Astrocyte of the hippocampus (primary cell): ENCODE data around the gene NUDT9.
A peak's percentile ranks its signal among the peaks of the same experiment; 100 is the strongest.
"Not testable (repeated sequence)": the region's sequence is repeated elsewhere in the genome, so short reads cannot be mapped to it uniquely, and the experiment has no call there.

ENCODE experiments used
- DNase-seq: peaks from one replicate; pipeline ENCODE4 v3.0.0; 2011; ENCODE audit warnings: low read depth, low spot score

The NUDT9 gene

DNA sequence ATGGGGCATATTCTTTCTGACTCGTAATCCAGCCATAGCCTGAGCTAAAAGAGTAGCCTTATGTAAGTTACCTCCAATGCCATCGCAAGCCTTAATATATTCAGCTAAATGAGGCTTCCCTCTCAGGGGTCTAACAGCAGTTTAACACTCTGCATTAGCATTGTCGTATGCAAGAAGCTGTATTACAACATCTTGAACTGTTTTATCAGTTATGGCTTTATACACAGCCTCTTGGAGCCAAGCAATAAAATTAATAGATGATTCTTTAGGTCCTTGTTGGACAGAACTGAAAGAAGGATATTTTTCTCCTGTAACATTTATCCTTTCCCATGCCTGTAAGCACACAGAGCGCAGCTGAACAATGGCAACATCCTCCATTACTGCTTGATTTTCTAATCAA lies 15.5 kb upstream of the NUDT9 start:
- not testable (repeated sequence) for DNase-seq

DNA sequence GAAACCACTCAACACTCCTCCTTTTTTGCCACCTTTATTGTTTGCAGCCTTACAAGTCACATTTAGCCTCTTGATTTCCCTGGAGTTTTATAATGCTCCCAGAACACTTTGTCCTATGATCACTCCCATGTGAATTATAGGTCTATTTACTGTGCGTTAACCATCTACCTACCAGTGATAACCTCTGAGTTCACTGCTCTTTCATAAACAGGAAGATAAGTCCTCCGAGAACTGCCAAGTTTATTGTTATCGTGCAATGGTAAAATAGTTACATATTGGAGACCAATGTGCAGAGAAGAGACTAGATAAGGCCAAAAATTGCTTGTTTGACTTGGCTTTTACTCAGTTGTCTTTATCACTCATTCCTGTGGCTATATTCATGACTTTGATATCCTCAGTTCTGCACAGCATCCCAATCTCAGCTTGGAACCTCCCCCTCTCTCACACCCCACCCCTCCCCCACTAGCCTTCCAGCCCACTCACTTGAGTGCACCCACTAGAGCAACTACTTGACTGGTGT lies 12.9 kb upstream of the NUDT9 start:
- no peak for DNase-seq

DNA sequence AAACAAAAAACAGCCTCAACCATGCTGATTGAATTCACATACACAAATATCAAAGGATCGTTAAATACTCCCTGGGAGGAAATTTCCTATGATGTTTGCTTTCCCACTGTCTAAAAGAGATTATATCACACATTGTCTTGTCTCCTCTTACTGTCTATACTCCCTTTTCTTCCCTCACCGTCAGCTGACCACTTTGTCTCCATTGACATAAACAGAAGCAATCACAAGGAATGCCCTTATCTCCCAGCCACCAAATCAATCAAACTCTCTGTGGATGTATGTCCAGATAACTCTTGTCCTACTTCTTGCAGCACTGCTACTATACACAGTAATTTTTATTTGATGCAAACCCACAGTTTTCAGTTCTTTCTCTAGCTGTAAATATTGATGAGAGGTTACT lies 12.2 kb upstream of the NUDT9 start:
- no peak for DNase-seq

DNA sequence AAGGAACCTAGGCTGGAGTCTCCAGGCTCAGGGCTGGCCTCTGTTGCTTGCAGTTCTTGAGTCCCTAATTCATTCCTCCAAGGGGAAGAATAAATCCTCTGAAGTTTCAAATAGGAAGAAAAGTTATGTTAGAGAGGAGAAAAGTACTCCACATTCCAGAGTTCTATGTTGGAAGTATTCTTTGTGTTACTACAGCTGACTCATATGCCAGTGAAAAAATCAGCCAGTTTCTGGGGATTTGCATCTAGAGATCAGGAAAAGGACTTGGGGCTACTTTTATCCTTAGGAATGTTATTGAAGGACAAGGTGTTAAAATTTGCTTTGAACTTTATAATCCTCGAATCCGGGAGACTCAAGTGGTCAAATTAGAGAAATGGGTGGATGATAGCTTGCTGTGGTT lies 11.7 kb upstream of the NUDT9 start:
- DNase-seq, result peak; percentile 51

DNA sequence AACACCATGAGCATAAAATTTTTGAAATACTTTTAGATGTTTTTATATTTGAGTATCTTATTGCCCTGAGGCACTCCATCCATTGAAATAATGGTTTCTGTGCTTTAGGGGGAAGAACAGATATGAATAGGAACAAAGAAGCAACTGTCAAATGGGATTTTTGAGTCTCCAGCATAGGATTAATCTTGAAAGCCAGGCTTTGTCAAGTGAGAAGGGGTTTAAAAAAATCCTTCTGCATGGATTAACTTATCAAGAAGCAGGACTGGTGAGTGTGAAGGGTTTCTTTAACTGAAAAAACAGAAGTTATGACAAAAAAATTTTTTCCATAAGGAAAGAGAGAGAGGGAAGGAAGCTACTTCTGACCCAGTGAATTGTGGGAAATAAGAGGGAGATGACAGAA lies 7.6 kb upstream of the NUDT9 start:
- no peak for DNase-seq

DNA sequence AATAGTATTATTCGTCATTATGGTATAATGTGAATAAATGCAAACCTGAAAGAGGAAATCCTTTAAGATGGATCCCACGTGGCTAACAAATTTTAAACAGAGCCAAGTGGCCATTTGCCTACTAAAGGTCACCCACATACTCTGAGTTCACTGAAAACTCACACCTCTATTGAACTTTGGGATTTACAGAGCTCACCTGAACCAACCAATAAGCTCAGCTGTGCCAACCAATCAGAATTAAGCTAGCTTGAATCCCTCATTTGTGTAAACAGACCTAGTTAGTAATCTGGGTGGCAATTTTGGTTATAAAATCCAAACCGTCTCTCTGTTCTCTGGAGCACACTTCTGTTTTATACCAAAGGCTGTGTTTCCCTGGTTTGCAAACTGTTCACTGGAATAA lies 5.4 kb upstream of the NUDT9 start:
- no peak for DNase-seq

DNA sequence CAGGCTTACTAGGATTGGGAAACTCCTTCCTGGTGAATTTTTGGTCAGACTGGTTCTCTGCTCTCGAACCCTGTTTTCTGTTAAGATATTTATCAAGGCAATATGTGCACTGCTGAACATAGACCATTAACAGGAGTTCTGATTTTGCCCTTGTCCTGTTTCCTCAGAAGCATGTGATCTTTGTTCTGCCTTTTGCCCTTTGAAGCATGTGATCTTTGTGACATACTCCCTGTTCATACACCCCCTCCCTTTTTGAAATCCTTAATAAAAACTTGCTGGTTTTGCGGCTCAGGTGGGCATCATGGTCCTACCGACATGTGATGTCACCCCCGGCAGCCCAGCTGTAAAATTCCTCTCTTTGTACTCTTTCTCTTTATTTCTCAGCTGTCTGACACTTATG lies 4.0 kb upstream of the NUDT9 start:
- not testable (repeated sequence) for DNase-seq

DNA sequence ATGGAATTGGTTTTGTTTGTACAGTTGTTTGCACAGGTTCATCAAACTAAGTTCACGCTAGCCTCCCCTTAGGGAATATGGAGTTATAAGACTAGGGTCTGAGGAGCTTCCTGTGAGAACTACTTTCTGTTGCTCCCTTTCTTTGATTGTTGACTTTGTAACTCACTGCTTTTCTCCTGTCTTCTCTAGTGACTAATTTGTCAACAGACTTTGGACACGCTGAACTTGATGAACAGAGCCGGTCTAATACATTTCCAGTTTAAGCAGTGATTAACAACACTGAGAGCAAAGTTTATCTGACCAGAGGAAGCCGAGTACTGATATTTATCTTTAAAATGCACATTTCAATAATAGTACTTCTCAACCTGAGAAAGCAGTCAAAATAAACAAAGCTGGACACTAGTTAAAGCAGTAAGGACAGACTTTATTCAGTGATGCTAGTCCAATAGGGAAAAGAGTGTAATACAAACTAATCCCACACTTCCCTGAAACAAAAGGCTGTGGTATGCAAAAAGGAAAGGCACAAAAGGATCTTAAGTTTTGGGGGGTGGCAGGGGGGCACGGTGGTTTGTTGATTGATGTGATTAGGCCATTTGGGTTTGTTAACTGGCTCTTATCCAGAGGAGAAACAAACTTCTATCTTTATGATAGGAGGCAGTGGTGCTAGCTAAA lies 2.7 kb upstream of the NUDT9 start:
- peak; percentile 12 for DNase-seq

DNA sequence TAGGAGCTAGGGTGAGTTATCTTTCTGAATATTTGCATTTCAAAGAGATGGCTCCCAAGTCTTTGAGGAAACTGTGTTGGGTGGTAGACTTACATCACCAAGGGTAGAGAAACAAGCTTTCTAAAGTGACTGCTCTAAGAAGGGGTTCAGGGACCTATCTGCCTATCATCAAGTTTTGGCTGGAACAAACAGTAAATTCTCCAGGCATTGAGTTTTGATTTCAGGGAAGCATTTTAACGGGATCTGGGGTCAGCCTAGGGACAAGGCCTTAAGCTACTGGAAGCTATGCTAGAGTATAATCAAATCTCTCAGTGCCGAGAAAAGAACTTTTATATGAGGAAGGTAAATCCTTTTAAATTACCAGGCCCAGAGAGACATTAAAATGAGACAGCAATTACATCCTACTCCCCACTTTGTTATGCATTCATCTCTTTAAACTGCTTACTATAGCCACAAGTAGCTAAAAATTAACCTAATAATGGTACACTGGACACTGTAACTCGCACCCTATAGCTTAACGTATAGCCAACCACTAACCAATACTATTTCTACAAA lies 2.0 kb upstream of the NUDT9 start:
- DNase-seq, result no peak

DNA sequence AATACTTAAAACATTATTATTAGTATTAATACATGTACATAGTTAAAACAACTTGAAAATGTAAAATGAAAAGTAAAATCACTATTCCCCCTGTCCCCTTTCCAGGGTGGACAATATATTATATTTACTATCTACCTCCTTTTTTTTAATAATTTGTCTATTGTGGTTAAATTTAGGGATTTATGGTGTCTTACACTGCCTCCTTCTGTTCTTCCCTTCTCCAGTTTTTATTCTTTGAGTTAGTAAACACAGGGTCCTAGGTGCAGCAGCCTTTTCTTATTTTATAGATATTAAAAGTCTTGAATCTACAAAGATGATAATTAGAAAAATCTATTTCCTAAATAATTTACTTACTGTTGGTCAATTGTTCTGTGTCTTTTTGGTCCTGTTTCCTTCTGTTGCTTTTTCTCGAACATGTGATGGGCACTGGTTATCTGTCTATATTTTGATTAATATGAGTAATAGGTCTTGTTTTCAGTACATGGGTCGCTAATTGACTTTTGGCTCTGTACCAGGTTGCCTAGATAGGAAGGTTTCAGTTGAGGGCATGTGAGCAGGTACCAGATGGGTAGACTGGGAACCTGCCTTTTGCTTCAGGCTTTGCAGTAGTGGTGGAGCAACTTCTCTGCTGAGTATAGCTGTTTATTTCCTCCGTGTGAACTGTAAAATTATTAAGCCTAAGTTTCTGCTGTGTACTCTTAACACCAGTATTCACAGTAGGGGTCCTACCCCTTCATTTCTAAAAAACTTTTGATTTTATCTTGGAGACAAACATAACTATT lies 1.1 kb downstream of the NUDT9 start:
- peak; percentile 25 for DNase-seq

DNA sequence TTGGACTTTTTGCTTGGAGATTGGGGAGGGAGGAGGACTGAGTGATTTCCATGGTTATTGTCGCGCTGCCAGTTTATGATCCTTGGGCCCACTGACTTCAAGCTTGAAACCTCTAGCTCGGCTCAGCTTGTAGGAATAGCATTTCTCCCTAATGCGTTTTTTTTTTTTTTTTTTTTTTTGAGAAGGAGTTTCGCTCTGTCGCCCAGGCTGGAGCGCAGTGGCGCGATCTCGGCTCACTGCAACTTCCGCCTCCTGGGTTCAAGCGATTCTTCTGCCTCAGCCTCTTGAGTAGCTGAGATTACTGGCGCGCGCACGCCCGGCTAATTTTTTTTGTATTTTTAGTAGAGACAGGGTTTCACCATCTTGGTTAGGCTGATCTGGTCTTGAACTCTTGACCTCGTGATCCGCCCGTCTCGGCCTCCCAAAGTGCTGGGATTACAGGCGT lies 1.7 kb downstream of the NUDT9 start:
- DNase-seq, result peak; percentile 18

DNA sequence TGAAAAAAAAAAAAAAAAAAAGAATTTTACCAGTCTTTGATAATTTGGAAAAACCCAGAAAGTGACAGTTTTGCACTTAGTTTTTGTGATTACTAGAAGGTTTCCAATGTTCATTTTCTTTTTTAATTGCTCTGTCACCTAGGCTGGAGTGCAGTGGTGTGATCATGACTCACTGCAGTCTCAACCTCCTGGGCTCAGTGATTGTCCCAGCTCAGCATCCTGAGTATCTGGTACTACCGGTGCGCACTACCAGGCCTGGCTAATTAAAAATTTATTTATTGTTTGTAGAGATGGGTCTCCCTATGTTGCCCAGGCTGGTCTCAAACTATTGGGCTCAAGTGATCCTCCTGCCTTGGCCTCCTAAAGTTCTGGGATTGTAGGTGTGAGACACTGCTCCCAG lies 3.3 kb downstream of the NUDT9 start:
- no peak for DNase-seq

DNA sequence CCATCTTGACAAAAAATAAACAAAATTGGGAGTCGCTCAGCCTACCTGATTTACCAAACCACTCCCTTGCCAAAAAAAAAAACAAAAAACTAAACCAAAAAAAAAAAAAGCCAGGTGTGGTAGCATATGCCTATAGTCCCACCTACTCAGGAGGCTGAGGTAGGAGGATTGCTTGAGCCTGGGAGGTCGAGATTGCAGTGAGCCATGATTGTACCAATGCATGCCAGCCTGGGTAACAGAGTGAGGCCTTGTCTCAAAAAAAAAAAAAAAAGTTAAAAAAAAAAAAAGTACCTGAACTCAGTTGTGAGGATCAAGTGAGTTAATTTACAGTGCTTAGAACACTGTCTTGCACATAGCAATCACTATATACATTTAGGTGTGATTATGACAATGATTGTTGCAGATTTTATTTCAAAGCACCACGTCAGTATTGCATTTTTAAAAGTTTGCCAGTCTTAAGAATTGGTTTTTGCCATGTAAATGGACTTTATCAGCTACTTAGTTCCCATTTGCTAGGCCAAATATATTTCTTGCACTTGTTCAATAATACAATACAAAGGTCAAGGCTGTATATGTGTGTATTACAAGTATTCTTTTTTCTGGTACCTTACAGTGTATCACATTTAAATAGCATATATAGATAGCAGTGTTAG lies 4.6 kb downstream of the NUDT9 start:
- no peak for DNase-seq

DNA sequence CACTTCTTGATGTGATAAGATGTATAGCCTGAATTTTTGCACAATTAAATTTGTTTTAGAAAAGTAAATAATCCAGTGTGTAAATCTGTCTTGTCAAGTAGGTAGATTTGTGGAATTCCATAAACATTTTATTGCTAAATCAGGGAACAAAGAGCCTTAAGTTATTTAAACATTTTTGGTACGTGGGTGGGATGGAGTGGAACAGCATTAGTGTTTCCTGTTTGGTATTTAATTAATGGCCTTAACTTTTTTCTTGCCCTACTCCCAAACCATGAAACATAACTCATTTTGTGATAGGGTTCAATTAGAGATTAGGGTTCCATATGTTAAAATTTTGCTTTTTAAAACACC lies 5.1 kb downstream of the NUDT9 start:
- no peak for DNase-seq

DNA sequence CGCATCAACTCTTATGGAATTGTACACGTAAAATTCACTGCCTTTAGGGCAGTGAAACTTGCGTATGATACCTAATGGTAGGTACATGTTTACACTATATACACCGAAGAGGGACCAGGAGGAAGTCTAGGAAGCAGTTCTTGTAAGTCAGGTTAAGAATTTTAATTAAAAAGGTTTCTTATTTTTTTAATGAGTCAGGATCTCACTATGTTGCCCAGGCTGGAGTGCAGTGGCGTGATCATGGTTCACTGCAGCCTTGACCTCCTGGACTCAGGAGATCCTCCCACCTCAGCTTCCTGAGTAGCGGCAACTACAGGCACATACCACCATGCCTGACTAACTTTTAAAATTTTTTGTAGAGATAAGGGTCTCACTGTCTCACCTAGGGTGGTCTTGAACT lies 6.6 kb downstream of the NUDT9 start:
- DNase-seq, result no peak

DNA sequence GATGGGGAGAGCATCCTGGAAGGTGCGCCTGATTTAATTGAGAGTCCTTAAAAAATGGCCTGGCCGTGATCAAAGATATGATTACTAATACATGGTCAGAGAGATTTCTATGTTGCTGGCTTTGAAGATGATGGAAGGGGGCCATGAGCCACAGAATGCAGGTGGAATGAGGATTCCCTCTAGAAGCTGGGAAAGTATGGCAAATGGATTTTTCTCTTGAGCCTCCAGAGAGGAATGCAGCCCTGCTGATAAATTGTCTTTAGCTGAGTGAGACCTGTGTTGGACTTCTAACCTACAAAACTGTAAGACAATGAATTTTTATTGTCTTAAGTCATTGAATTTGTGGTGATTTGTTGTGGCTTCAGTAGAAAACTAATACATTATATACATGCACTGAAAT lies 7.7 kb downstream of the NUDT9 start:
- DNase-seq, result peak; percentile 22

DNA sequence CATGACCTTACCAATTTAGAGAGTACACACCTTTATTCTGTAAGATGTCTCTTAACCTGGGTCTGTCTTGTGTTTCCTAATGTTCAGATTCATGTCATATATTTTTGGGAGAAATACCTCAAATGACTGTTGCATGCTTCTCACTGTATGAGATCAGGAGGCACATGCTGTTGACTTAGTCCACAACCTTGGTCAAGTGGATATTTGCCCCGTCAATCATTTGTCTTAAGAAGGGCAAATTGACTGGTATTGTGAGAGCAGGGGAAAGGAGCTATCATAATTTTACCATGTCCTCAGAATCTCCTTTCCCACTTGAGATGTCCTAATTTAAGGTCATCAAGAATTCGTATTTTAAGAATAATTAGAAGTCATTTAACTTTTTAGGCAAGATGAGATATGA lies 11.0 kb downstream of the NUDT9 start:
- no peak for DNase-seq

DNA sequence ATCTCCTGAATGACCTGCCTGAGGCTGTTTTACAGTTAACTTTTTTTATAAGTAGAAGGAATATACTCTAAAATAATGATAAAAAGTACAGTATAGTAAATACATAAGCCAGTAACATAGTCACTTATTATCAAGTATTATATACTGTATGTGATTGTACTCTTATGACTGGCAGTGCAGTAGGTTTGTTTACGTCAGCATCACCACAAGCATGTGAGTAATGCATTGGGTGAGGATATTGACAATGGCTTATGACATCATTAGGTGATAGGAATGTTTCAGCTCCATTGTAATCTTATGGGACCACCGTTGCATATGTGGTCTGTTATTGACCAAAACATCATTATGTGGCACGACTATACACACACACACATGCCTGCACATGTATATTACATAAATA lies 20.5 kb downstream of the NUDT9 start:
- DNase-seq, result peak; percentile 46

DNA sequence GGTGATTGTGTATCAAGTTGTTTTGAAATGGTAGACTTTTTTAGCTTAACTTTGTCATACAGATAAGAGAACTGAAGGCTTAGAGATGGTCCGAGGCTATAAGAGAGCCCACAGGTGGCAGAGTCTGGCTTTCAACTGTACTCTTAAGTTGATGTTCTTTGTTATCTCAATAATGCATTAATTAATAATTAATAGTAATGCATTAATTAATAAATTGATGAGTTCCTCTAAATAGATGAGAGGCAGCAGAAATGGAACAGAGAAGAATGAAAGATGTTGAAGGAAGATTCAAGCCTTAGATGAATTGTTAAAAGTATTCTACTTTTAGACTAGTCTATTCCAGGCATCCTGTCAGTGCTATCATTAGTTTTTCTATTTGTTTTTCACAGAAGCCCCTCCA lies 22.4 kb downstream of the NUDT9 start:
- DNase-seq, result no peak

DNA sequence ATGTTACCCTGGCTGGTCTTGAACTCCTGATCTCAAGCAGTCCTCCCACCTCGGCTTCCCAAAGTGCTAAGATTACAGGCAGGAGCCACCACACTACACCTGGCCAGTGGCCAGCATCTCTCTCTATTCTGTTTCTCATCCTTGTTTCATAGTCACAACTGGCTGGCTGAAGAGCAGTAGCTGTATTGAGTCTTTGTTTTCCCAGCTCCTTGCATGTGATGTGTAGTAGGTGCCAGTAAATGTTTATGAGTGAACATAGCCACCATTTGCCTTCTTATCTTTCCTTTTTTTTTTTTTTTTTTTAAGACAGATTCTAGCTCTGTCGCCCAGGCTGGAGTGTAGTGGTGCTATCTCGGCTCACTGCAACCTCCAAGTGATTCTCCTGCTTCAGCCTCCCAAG lies 23.6 kb downstream of the NUDT9 start:
- DNase-seq, result no peak

DNA sequence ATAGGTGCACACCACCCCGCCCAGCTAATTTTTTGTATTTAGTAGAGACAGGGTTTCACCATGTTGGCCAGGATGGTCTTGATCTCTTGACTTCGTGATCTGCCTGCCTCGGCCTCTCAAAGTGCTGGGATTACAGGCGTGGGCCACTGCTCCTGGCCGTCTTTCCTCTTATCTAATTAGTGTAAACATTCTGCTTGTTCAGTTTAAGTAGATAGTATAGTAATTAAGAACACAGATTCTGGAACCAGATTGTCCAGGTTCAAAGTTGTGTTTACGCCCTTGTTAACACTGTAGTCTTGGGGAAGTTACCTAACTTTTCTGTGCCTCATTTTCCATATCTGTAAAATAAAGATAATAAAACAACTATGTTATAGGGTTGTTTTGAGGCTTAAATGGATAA lies 24.0 kb downstream of the NUDT9 start:
- not testable (repeated sequence) for DNase-seq

DNA sequence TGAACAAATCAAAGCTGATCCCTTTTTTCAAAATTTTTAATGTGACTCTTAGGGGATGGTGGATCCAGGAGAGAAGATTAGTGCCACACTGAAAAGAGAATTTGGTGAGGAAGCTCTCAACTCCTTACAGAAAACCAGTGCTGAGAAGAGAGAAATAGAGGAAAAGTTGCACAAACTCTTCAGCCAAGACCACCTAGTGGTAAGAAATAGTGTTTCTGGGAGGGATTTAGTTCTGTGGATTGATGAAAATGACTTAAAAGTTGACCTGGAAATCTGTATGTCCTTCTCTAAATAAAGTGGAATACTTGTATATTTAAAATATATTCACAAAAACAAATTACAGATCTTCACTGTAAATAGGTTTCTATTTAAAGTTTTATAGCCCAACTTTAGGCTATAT lies 29.2 kb downstream of the NUDT9 start:
- DNase-seq, result no peak
